ENCODE measurements around the gene ZFAND2B. TPM values are rescaled to one million over a fixed set of nuclear protein-coding genes. Genes with fewer than 3 reads are reported as not detected.

Gene ZFAND2B, protein sequence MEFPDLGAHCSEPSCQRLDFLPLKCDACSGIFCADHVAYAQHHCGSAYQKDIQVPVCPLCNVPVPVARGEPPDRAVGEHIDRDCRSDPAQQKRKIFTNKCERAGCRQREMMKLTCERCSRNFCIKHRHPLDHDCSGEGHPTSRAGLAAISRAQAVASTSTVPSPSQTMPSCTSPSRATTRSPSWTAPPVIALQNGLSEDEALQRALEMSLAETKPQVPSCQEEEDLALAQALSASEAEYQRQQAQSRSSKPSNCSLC
- 23.3 and 62.2 TPM in 2 replicates for total RNA-seq

DNA sequence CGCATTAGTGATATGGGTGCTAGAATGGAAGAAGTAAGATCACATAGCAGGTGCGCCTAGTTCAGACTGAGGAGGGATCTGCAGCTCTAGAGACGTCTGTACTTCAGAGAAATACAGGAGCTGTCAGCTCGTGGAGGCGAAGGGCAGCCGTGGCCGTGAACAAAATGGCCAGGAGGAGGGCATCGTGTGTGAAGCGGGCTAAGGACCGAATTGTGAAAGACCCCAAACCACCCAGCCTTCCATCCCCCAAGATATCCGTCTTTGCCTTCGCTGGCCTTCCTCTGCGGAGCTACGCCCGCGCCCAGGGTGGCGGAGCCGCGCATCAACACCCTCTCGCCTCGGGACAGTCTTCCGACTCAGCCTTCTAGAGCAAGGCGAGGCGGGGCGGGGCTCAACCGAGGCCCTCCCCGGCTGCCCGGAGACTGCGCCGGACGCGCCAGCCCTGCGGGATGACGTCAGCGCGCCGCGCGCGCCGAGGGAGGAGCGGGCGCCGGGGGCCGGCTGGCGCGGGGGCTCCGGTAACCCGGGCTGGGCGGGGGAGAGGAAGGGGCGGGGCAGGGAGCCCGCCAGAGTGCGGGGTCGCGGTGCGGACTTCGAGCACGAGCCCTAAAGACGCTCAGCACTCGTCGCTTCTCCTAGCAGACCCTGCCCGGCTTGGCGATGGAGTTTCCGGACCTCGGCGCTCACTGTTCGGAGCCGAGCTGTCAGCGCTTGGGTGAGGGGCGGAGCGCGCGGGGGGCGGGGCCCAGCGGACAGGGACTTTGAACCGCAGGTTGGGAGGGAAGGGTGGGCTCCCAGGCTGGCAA is at the start of gene ZFAND2B:
Gene ZFAND2B, plus strand, starts transcription at position 455 of the 806 bp plus-strand sequence. Its CDS starts 206 bp downstream, at position 661.

DNA sequence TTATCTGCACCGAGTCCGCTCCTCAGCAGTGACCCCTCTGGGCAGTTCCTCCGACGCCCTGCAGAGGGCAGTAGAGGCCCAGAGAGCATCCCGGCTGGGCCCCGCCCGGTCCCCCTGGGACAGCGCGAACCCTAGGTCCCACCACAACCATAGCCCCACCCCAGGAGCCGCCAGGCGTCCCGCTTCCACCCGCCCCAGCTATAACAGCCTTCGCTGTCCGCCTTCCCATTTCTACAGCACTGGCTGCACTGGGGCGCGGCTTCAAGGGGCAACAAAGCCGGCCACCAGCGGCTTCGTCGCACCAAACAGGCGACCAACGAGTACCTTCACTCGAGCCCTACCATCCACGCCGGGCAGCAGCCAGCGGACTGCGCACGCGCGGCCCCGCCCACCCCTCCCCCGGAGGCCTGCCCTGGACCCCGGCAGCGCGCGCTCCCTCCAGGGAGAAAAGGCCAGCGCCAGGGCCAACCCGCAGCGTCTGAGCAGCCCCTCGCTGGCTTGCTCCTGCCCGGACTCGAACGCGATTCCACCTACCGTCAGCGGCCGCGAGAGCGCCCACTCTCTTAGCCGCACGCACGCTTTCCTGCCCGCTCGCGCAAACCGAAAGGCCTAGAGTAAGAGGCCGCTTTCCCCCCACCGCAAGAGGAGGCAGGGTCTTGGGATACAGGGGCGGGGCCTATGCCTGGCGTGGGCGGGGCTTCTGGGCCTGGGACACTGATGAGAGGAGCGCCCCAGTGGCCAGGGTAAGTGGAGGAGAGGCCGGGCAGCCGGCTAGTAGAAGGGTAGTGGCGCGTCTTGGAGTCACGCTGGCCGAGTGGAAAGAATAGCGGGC is 46.2 kb upstream of the ZFAND2B start, which contains the start of gene NHEJ1:
Gene NHEJ1, minus strand, starts transcription at position 630 of the 832 bp plus-strand sequence. CDS start 2,453 bp downstream, outside the sequence.

DNA sequence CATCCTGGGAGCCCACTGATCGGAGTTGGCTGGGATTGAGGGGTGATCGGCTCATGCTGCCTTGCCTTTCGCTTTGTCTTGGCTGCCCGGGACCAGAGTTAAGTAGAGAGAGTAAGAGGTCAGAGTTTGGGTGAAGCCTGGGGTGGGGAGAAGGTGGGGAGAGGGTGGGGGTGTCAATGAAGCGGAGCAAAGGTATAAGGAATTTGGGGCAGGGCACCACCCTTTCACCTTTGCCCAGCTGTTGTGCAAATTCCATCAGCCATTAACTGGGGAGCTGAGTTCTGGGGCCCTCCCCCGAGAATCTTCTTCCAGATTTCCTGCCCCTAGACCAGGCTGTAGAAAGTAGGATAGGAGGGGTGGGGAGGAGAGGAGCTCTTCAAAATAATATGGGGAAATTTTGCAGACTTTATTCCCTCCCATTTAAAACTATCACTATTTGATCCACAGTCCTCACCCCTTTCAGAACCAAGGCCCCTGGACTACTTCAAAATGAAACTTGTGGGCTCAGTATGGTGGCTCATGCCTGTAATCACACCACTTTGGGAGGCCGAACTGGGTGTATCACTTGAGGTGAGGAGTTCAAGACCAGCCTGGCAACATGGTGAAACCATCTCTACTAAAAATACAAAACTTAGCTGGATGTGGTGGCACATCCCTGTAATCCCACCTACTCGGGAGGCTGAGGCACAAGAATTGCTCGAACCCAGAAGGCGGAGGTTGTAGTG is 36.5 kb upstream of the ZFAND2B start, which contains the start of gene SLC23A3:
Gene SLC23A3, minus strand, starts transcription at position 100 of the 725 bp plus-strand sequence. Its CDS starts 45 bp downstream, at position 55.

DNA sequence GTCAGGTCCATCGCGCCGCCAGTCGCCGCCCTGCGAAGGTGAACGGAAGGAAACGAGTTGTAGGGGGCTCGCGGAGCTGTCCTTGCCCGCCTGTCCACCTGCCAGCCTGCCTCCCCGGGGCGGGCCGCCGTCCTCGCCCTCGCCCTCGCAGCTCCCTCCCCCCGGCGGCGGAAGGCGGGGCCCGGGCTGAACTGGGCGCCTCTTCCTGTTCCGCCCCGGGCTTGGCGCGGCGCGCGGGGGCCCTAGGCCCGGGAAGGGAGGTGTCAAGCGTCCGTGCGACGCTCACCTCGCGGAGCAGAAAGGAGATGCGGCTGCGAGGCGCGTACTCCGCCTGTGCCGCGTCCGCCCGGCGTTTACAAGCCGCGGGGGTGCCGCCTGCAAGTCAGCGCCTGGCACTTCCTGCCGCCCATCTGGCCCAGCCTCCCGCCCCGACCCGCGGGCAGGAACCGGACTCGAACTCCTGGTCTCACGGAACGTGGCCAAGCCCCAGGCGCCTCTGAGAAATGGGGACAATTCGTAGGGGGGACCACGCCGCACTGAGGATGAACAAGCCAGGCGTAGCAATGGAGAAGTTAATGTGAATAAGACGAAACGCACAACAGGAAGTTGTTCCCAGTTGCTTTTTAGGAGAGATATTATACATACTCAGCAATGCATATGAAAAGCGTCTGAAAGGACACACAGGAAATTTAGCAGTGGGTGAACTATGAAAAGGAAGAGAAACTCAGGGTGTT is 29.6 kb upstream of the ZFAND2B start, which contains the start of gene CNPPD1:
Gene CNPPD1, minus strand, starts transcription at position 108 of the 734 bp plus-strand sequence. Its CDS starts 97 bp downstream, at position 11.

DNA sequence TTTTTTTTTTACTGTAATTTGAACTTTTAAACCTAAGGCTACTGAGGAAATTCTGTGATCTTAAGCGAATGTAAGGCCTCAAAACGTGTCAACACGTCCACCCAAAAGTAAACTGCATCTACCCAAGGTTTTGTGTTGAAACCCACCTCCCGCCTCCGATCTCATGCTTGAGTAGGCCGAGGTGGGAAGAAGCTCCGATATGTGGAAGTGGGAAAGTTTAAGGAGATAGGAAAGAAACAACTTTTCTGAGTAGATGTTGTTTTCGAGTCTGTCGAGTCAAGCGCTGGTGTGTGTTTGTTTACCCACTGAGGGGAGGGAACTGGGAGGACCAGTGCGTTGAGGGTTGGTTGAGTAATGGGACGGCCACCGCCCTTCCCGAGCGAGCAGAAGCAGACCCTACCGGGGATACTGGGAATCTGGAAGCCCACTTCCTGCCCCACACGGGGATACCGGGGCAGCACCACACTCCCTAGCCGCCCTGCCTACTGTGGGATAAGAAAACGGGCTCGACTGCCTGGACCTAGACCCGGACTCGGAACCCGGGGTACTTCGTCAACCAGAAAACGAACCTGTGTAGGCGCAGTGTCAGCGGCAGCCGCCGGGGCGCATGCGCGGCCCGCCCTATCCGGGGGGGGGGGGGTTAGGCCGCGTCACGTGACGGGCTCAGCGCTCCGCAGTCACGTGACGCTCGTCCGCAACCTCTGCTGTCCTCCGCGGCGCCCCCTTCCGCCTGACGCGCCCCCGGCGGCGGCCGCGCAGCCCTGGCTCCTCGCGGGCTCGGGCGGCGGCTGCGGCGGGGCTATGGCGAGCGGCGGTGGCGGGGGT is 28.8 kb upstream of the ZFAND2B start, which contains the start of gene RETREG2:
Gene RETREG2, plus strand, starts transcription at position 724 of the 825 bp plus-strand sequence. Its CDS starts 78 bp downstream, at position 802.

DNA sequence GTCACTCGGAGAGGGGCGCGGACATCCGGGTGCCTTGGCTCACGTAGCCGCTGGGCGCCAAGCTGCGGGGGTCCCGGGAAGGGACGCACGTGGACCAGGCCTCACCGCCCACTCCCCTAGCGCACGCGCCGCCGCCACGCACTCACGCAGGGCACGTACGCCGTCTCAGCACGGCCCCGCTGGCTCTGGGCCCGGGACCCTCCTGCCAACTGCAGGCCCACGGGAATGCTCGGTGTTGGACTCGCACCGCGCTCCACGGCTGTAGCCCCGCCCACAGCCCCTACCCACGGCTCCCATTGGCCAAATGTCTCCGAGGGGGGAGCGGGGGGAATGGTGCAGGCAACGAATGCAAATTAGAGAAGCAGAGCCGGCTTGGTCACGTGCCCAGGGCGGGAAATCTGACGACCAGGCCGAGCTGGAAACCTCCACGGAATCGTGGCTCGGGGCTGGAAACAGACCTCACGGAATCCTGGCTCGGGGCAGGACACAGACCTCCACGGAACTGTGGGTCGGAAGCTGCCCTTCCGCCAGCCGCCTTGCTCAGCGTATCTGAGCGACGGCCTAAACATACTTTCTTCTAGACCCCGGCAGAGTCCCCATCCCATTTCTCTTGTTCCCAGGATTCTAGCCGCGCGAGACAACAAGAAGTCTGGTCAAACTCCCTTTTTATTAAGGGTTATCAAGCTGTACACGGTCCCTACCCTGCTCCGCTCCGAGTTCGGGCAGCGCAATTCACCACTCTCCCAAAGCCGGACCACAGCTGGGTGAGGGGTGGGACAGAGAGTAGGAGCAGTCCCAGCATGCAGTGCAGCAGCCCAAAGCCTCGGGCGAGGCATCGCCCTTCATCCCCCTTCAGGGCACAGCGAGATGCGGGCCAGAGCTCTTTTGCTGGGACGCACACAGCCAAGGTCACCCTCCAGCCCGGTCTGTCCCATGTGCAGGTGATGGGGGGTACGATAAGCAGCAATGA is 12.4 kb downstream of the ZFAND2B start, which contains the start of gene ABCB6:
Gene ABCB6, minus strand, starts transcription at position 227 of the 970 bp plus-strand sequence. CDS start 285 bp downstream, outside the sequence.

DNA sequence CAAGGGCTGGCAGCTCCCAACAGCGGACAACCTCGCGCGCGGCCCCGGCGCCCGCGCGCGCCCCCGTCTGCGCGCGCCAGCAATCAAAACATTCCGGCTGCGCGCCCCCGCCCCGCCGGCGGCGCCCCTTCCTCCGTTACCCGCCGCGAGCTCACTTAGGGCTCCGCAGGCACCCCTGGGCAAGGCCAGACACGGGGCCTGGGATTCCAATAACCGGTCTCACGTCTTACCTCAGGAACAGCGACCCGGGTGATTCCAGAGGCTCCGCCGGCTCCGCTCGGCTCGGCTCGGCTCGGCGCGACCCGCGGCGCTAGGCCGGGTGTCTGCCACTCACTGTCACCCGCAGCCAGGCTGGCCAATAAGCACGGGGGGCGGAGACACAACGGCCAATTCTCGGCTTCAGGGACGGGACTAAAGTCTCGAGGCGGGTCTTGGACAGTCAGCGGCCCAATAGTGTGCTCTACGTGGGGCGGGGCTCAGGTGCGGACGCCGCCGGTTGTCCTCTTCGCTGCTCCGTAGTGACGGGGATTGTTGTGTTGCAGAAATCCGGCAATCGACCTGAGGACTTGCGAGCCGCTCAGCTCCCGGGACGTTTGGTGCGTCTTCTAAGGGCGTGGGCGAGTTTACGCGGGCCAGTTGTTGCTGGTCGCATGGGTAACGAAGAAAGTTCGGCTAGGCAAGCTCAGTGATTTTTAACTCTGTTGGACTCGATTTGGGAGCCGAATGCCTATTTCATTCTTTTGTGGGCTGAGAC is 22.9 kb downstream of the ZFAND2B start, which contains the start of the genes ANKZF1 and ATG9A:
Gene ANKZF1, plus strand, starts transcription at position 502 of the 754 bp plus-strand sequence. CDS start 452 bp downstream, outside the sequence.
Gene ATG9A, minus strand, starts transcription at position 332 of the 754 bp plus-strand sequence. CDS start 1,612 bp downstream, outside the sequence.

DNA sequence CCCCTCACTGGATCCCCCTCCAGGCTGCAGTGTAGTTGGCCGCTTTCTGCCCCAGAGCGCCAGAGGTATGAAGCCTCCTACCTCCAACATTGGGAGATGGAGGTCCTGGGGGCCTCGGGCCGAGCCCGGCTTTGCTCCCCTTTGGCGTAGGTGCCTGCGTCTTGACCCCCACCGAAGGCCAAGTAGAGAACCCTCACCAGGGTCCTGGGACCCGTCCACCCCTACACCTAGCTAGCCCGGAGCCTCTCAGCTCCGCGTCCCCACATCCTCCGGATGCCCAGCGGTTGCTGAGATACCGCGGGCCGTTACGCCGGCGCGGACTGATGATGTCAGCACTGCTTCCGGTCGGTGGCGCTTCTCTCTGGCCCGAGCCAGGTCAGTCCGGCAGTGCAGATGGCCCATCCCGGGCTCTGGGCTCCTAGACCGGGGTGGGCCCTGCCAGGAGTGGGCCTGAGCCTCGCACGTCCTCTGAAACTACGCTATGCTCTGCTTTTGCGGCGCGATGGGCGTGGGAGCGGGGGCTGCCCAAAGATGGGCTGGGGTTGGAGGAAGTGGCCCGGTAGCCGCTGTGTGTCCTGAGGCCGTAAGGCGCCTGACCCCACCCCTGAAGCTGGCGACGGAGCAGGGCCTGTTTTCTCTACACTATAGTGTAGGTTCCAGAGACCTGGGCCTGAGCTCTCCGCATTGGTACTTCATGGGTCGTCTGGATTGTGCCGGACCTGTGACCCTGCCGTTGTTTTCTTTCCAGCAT is 38.7 kb downstream of the ZFAND2B start, which contains the start of the genes GLB1L and STK16:
Gene GLB1L, minus strand, starts transcription at position 297 of the 751 bp plus-strand sequence. CDS start 1,871 bp downstream, outside the sequence.
Gene STK16, plus strand, starts transcription at position 332 of the 751 bp plus-strand sequence. CDS start 521 bp downstream, outside the sequence.

DNA sequence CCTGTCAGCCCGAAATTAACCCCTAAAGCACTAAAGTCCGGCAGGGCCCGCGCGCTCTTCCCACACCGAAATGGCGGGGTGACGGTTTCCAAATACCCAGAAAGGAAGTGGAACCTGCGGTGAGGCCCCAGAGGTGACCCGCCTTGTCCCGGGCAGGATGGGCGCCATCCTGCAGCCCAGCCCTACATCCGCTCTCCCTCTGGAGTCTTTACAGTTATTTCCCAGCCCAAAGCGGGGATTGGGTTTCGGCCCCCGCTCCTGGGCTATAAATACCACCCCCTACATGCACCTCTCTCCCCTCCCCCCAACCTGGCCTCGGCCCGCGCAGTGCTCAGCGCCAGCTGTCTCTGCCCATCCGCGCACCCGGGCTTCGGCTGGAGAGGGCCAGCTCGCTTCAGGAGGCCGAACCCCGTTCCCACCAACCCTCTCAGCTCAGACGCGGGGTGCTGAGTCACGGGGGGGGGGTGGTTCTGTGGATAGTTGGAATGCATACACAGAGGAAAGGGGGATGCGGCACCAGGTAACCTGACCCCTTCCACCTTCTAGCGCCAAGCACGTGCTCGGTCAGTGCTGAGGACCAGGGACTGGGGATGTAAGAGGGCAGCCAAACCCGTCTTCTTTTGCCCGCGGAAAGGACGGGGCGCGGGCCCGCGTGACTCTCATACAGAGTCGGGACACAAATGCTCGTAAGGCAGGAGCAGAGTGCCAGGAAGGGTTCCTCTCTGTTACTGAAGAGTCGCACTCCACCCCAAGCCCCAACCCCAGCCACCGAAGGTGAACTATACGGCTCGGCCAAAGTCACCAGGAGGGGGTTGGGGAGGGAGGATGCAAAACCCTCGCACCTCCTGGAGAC is 46.5 kb downstream of the ZFAND2B start, which contains the start of gene TUBA4B:
Gene TUBA4B, plus strand, starts transcription at position 344 of the 853 bp plus-strand sequence. Its CDS starts 165 bp downstream, at position 509.

DNA sequence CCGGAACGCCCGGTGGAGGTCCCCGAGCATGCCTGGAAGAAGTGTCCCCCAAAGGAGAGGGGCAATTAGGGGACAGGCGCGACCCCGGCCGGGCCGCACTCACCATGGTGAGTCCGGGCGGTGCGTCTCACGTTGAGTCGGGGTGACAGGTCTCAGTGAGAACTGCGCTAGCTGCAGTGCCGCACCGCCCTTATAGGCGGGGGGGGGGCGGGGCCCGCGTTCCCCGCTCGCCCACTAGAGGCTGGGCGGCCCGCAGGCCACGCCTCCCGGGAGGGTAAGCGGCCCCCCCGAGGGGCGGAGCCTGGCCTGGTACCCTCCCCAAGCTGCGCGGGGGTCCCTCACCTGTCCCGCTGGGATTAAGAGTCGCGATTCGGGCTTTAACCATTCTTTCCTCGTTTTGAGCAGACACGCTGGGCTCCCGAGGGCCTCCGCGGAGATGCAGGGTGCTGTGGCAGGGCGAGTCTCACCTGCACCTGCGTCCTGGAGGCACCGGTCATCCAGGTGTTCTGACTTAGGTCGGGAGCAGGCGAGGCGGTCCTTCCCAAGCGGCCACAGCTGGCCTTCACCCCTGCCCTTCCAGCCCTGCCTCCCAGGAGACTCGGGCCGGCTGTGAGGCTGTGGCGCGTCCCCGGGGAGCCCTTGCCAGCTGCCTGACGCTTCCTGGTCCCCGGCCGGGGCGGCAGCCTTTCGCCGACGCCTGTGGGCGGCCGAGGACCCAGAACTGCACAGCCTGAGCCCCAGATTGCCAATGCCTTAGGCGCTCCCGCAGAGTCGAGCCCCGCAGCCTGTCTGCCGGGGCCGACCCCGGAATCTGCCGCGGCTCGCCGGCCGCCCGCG is 47.4 kb downstream of the ZFAND2B start, which contains the start of gene TUBA4A:
Gene TUBA4A, minus strand, starts transcription at position 166 of the 837 bp plus-strand sequence. Its CDS starts 60 bp downstream, at position 106.

All from nasal cavity respiratory epithelium epithelial cell of viscerocranial mucosa (primary cell).